Astrocyte (in vitro differentiated cells and primary cell): ENCODE data around the gene LCN10. TPM values are rescaled to one million over a fixed set of nuclear protein-coding genes. Genes with fewer than 3 reads are reported as not detected.

ENCODE experiments used
- DNase-seq: peaks from one replicate; pipeline ENCODE4 v3.0.0-alpha.2; 2010; ENCODE audit warnings: low read depth
- FAIRE-seq: peaks from 2 replicates; lab custom pipeline; 2011; peaks lifted over from hg19 to GRCh38; lab: Jason Lieb, UNC
- H2AFZ ChIP-seq: 2 replicates; pipeline ENCODE4 v1.6.0; 2012; ENCODE audit warnings: low read depth, low read length, inconsistent platforms
- H3K27ac ChIP-seq: 2 replicates; pipeline ENCODE4 v1.5.1; 2011; ENCODE audit warnings: low read depth, low read length, inconsistent platforms
- H3K27me3 ChIP-seq: 2 replicates; pipeline ENCODE4 v1.6.0; 2011; ENCODE audit warnings: low read length, inconsistent platforms; ENCODE audit not compliant: insufficient read depth
- H3K36me3 ChIP-seq: 2 replicates; pipeline ENCODE4 v1.5.1; 2011; ENCODE audit warnings: low read length, inconsistent platforms; ENCODE audit not compliant: insufficient read depth
- H3K4me1 ChIP-seq: 2 replicates; pipeline ENCODE4 v1.5.1; 2011; ENCODE audit warnings: low read length, inconsistent platforms; ENCODE audit not compliant: insufficient read depth
- H3K4me2 ChIP-seq: 2 replicates; pipeline ENCODE4 v1.6.0; 2012; ENCODE audit warnings: low read length, inconsistent platforms
- H3K4me3 ChIP-seq: 2 replicates; pipeline ENCODE4 v1.5.1; 2011; ENCODE audit warnings: low read depth, mild to moderate bottlenecking, low read length, inconsistent platforms; ENCODE audit not compliant: insufficient read depth
- H3K79me2 ChIP-seq: 2 replicates; pipeline ENCODE4 v1.6.0; 2012; ENCODE audit warnings: mild to moderate bottlenecking, low read length, inconsistent platforms; ENCODE audit not compliant: insufficient read depth
- H3K9ac ChIP-seq: 2 replicates; pipeline ENCODE4 v1.6.0; 2012; ENCODE audit warnings: mild to moderate bottlenecking, low read length, inconsistent platforms
- H3K9me3 ChIP-seq: 2 replicates; pipeline ENCODE4 v1.5.1; 2012; ENCODE audit warnings: low read depth, mild to moderate bottlenecking, low read length, inconsistent platforms; ENCODE audit not compliant: insufficient read depth
- H4K20me1 ChIP-seq: 2 replicates; pipeline ENCODE4 v1.6.0; 2012; ENCODE audit warnings: low read length, inconsistent platforms; ENCODE audit not compliant: insufficient read depth
- H3K27ac Mint-ChIP-seq: one replicate; pipeline ENCODE4 v1.8.0; 2021; ENCODE audit warnings: mild to moderate bottlenecking, mixed read lengths; ENCODE audit not compliant: unreplicated experiment
- H3K27me3 Mint-ChIP-seq: one replicate; pipeline ENCODE4 v1.8.0; 2021; ENCODE audit warnings: low read depth, mixed read lengths; ENCODE audit not compliant: unreplicated experiment
- H3K36me3 Mint-ChIP-seq: one replicate; pipeline ENCODE4 v1.8.0; 2021; ENCODE audit warnings: low read depth, mixed read lengths; ENCODE audit not compliant: unreplicated experiment
- H3K4me1 Mint-ChIP-seq: one replicate; pipeline ENCODE4 v1.8.0; 2021; ENCODE audit warnings: low read depth, mixed read lengths; ENCODE audit not compliant: unreplicated experiment
- H3K4me3 Mint-ChIP-seq: one replicate; pipeline ENCODE4 v1.8.0; 2021; ENCODE audit warnings: mild to moderate bottlenecking, moderate library complexity, mixed read lengths; ENCODE audit not compliant: unreplicated experiment
- H3K9me3 Mint-ChIP-seq: one replicate; pipeline ENCODE4 v1.8.0; 2021; ENCODE audit warnings: mild to moderate bottlenecking, mixed read lengths; ENCODE audit not compliant: unreplicated experiment
- CTCF ChIP-seq: IDR thresholded peaks from 2 replicates; pipeline ENCODE4 v1.5.1; 2011; ENCODE audit warnings: low read depth, mild to moderate bottlenecking, inconsistent platforms, low read length, moderate library complexity; ENCODE audit not compliant: insufficient read depth
- EZH2 ChIP-seq: IDR thresholded peaks from 2 replicates; pipeline ENCODE4 v1.6.1; 2012; ENCODE audit warnings: mild to moderate bottlenecking, low read length, inconsistent platforms; ENCODE audit not compliant: insufficient read depth
- total RNA-seq: library from RNA; stranded (reverse); gene quantifications from 2 replicates; pipeline ENCODE4 v1.2.1, GENCODE V29; 2021

The LCN10 gene
- total RNA-seq, 1 donor from 2014 or later, result not detected

- H3K9me3 ChIP-seq, result no peaks in the 10 kb centered on the region
- Mint-ChIP-seq H3K4me1 (no peaks in the 10 kb centered on the region), H3K9me3 (peaks cover 3% of the 10 kb centered on the region), H3K4me3 (no peak overlapping the region), H3K27me3 (peaks cover 16% of the 10 kb centered on the region), H3K36me3 (no peaks in the 10 kb centered on the region), H3K27ac (no peak overlapping the region)
- TF ChIP-seq EZH2, result no peak
- TF ChIP-seq CTCF, result no peak
- H3K27ac ChIP-seq, result no peak overlapping the region
- H3K36me3 ChIP-seq, result no peaks in the 10 kb centered on the region
- DNase-seq (no peak), FAIRE-seq (no peak)
- no peak overlapping the region for H3K9ac ChIP-seq
- H3K27me3 ChIP-seq, result peaks cover 19% of the 10 kb centered on the region
- H2AFZ ChIP-seq, result no peak overlapping the region
- H3K4me2 ChIP-seq, result no peak overlapping the region
- no peaks in the 10 kb centered on the region for H4K20me1 ChIP-seq
- H3K79me2 ChIP-seq, result no peaks in the 10 kb centered on the region
- H3K4me3 ChIP-seq, result no peak overlapping the region
- H3K4me1 ChIP-seq, result no peaks in the 10 kb centered on the region
These were observed 3.2 kb downstream of the LCN10 start for GRCh38 chr9:136739509-136739908.

GRCh38 chr9:136738960-136739359 lies 3.8 kb downstream of the LCN10 start:
- no peaks in the 10 kb centered on the region for H3K4me1 ChIP-seq
- no peak overlapping the region for H3K27ac ChIP-seq
- no peak overlapping the region for H3K9ac ChIP-seq
- H2AFZ ChIP-seq, result no peak overlapping the region
- H3K27me3 Mint-ChIP-seq, result peaks cover 16% of the 10 kb centered on the region
- no peaks in the 10 kb centered on the region for H3K4me1 Mint-ChIP-seq
- no peaks in the 10 kb centered on the region for H3K79me2 ChIP-seq
- no peak for FAIRE-seq
- peaks cover 19% of the 10 kb centered on the region for H3K27me3 ChIP-seq
- no peak for DNase-seq
- H3K27ac Mint-ChIP-seq, result no peak overlapping the region
- TF ChIP-seq EZH2, result no peak
- TF ChIP-seq CTCF, result no peak
- H3K9me3 Mint-ChIP-seq, result peaks cover 3% of the 10 kb centered on the region
- no peaks in the 10 kb centered on the region for H4K20me1 ChIP-seq
- no peak overlapping the region for H3K4me3 Mint-ChIP-seq
- H3K36me3 ChIP-seq, result no peaks in the 10 kb centered on the region
- H3K9me3 ChIP-seq, result no peaks in the 10 kb centered on the region
- no peaks in the 10 kb centered on the region for H3K36me3 Mint-ChIP-seq
- no peak overlapping the region for H3K4me2 ChIP-seq
- H3K4me3 ChIP-seq, result no peak overlapping the region

- Histone ChIP-seq H3K9ac (no peak overlapping the region), H4K20me1 (peaks cover 4% of the 10 kb centered on the region), H3K27ac (no peak overlapping the region), H3K36me3 (no peaks in the 10 kb centered on the region), H3K4me1 (no peaks in the 10 kb centered on the region), H3K4me3 (no peak overlapping the region), H3K4me2 (no peak overlapping the region), H3K79me2 (peaks cover 6% of the 10 kb centered on the region), H2AFZ (no peak overlapping the region), H3K27me3 (peaks cover 3% of the 10 kb centered on the region), H3K9me3 (no peaks in the 10 kb centered on the region)
- no peak overlapping the region for H3K4me3 Mint-ChIP-seq
- DNase-seq (no peak), FAIRE-seq (no peak)
- no peak for TF ChIP-seq CTCF
- TF ChIP-seq EZH2, result no peak
- H3K27me3 Mint-ChIP-seq, result peaks cover 16% of the 10 kb centered on the region
- peaks cover 2% of the 10 kb centered on the region for H3K36me3 Mint-ChIP-seq
- peaks cover 3% of the 10 kb centered on the region for H3K9me3 Mint-ChIP-seq
- no peaks in the 10 kb centered on the region for H3K4me1 Mint-ChIP-seq
- no peak overlapping the region for H3K27ac Mint-ChIP-seq
These were observed 6.8 kb downstream of the LCN10 start for GRCh38 chr9:136735812-136736480.
